Transverse colon (tissue), 3 donors: ENCODE measurements around the gene XYLT1.

ENCODE experiments used
- POLR2A ChIP-seq: fragments of 450-650 bp; IDR thresholded peaks from one replicate; pipeline ENCODE4 v1.6.1; 2016; ENCODE audit warnings: antibody characterized with exemption, mild to moderate bottlenecking, moderate library complexity
- POLR2AphosphoS5 ChIP-seq, 3 donors: sonication (generic); formaldehyde crosslinking; IDR thresholded peaks; one replicate each; pipeline ENCODE4 v1.6.1; 2016; ENCODE audit warnings: antibody characterized with exemption in 3 of 3

DNA sequence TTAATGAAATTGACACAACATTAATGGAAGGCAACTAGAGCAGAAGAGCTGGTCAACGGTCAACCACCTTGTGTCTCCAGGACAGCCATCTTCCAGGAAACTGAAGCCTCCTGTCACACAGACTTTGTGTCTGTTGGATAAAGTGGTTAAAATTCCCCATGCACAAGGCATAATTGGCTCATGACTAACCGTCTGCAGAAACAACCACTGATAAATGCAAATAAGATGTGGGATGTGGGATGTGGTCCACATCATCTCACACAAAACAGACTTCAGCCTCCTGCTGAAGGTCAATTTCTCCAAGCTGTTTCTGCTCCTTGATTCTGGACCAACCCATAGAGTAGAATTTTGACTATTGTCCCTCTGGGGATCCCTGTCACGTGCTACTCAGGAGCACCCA is 26.9 kb upstream of the XYLT1 start:
- TF ChIP-seq POLR2A (no peak), POLR2AphosphoS5 (IDR thresholded peaks at IDR 0.05) (no peak)
